HEK293T (cell line): ENCODE measurements around the gene RPH3AL.
"Not testable (repeated sequence)": the region's sequence is repeated elsewhere in the genome, so short reads cannot be mapped to it uniquely, and the experiment has no call there.

Experiments used
- CTCF ChIA-PET: fragments of 350-600 bp; formaldehyde crosslinking; extraction: SDS; loops from one replicate; lab custom pipeline; 2021; ENCODE audit warnings: antibody characterized with exemption, inconsistent platforms; lab: Yijun Ruan, JAX
- POLR2A ChIA-PET: fragments of 350-600 bp; formaldehyde crosslinking; extraction: SDS; loops from one replicate; lab custom pipeline; 2020; ENCODE audit warnings: antibody characterized with exemption, inconsistent platforms; lab: Yijun Ruan, JAX
- DNase-seq: peaks from one replicate; pipeline ENCODE4 v3.0.0; 2012; ENCODE audit warnings: mixed read lengths; ENCODE audit errors: extremely low spot score
- ARNT ChIP-seq: fragments of 450-650 bp; IDR thresholded peaks from 2 replicates; pipeline ENCODE4 v1.6.1; 2017; ENCODE audit warnings: mild to moderate bottlenecking
- BHLHE40 ChIP-seq: fragments of 450-650 bp; IDR thresholded peaks from 2 replicates; pipeline ENCODE4 v1.6.1; 2016; ENCODE audit warnings: mild to moderate bottlenecking, moderate library complexity, borderline replicate concordance
- CTBP1 ChIP-seq: fragments of 450-650 bp; IDR thresholded peaks from 2 replicates; pipeline ENCODE4 v1.6.1; 2016; ENCODE audit warnings: borderline replicate concordance
- ELF4 ChIP-seq: fragments of 450-650 bp; IDR thresholded peaks from 2 replicates; pipeline ENCODE4 v1.6.1; 2017; ENCODE audit warnings: antibody characterized with exemption
- FOXA1 ChIP-seq: fragments of 450-650 bp; IDR thresholded peaks from 2 replicates; pipeline ENCODE4 v1.6.1; 2016; ENCODE audit warnings: mild to moderate bottlenecking
- FOXK2 ChIP-seq: fragments of 450-650 bp; IDR thresholded peaks from 2 replicates; pipeline ENCODE4 v1.6.1; 2016; ENCODE audit warnings: mild to moderate bottlenecking
- FOXM1 ChIP-seq: fragments of 450-650 bp; IDR thresholded peaks from 2 replicates; pipeline ENCODE4 v1.6.1; 2017; ENCODE audit warnings: mild to moderate bottlenecking, borderline replicate concordance
- HDGF ChIP-seq: fragments of 450-650 bp; IDR thresholded peaks from 2 replicates; pipeline ENCODE4 v1.6.1; 2017; ENCODE audit warnings: antibody characterized with exemption, borderline replicate concordance
- L3MBTL2 ChIP-seq: fragments of 450-650 bp; conservative IDR thresholded peaks from 2 replicates; pipeline ENCODE4 v1.6.1; 2016; ENCODE audit warnings: mild to moderate bottlenecking
- LEF1 ChIP-seq: fragments of 450-650 bp; IDR thresholded peaks from 2 replicates; pipeline ENCODE4 v1.6.1; 2017; ENCODE audit warnings: mild to moderate bottlenecking, borderline replicate concordance
- NFRKB ChIP-seq: fragments of 450-650 bp; IDR thresholded peaks from 2 replicates; pipeline ENCODE4 v1.6.1; 2016; ENCODE audit warnings: mild to moderate bottlenecking, moderate library complexity
- SP1 ChIP-seq: fragments of 450-650 bp; IDR thresholded peaks from 2 replicates; pipeline ENCODE4 v1.6.1; 2017
- SUZ12 ChIP-seq: fragments of 450-650 bp; IDR thresholded peaks from 2 replicates; pipeline ENCODE4 v1.6.1; 2016; ENCODE audit warnings: mild to moderate bottlenecking
- TARDBP ChIP-seq: fragments of 450-650 bp; IDR thresholded peaks from 2 replicates; pipeline ENCODE4 v1.6.1; 2016
- ZNF384 ChIP-seq: fragments of 450-650 bp; IDR thresholded peaks from 2 replicates; pipeline ENCODE4 v1.6.1; 2016
- TF ChIP-seq, protein P1 (sequence below): fragments of 450-650 bp; IDR thresholded peaks from 2 replicates; pipeline ENCODE4 v1.6.1; 2016

Gene RPH3AL

DNA sequence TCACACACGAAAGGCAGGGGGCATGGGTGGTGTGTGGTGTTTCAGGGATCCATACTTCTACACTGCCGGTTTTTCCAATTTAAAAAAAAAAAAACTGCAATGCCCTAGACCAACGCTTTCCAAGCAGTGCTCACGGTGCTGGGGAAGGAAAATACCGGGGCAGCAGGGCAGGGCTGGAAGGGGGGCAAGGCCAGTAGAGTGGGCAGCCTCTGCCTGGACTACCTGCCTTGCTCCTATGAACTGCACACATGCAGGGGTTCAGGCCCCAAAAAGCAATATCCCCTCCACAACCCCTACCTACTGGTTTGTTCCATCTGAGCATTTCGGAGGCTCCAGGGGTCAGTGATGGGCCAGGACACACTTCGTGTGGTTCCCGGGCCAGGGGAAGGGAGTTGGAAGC lies 29.4 kb downstream of the RPH3AL start:
- DNase-seq: no peak
- no peak for TF ChIP-seq NFRKB
- TF ChIP-seq FOXA1: no peak
- TF ChIP-seq, protein P1, sequence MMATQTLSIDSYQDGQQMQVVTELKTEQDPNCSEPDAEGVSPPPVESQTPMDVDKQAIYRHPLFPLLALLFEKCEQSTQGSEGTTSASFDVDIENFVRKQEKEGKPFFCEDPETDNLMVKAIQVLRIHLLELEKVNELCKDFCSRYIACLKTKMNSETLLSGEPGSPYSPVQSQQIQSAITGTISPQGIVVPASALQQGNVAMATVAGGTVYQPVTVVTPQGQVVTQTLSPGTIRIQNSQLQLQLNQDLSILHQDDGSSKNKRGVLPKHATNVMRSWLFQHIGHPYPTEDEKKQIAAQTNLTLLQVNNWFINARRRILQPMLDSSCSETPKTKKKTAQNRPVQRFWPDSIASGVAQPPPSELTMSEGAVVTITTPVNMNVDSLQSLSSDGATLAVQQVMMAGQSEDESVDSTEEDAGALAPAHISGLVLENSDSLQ: no peak
- no peak for TF ChIP-seq SP1
- no peak for TF ChIP-seq ARNT
- no peak for TF ChIP-seq L3MBTL2
- no peak for TF ChIP-seq FOXK2
- no peak for TF ChIP-seq SUZ12
- TF ChIP-seq FOXM1: no peak
- TF ChIP-seq LEF1: no peak
- TF ChIP-seq ZNF384: no peak
- no peak for TF ChIP-seq TARDBP
- no peak for TF ChIP-seq HDGF
- no peak for TF ChIP-seq ELF4
- TF ChIP-seq BHLHE40: no peak
- no peak for TF ChIP-seq CTBP1
- ChIA-PET CTCF (no interaction called here), POLR2A (no interaction called here)

DNA sequence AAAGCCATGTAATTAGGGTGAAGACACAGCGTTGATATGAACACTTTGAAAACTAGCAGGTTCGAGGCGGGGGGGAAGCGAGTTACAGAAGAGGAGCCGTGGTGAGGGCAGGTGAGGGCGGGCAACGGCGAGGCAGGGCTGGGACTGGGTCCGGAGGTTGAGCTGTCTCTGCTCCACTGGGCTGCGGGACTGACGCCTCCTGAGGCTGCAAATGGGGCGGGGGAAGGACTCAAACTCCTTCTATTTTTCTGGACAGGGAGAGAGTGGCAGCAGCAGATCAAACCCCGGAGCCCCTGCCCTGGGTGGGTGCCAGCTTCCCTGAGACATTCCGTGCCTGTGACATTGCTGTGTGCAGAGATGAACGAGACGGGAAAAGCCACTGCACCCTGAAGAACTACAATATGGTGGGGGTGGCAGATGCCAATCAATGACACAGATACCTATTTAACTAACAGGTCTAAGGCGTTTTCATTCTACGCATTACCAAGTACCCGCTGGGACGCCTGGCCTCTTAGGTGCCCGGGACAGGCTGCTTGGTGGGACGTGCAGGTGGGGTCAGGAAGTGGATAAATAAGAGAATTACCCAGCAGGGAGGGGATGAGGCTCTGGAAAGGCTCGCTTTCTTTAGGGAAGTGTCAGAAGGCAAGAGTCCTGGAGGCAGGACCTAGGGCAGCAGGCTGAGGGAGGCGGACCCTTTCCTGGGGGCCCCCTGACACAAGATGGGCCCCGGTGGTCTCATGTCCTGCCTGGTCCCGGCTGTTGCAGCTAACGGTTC lies 30.4 kb downstream of the RPH3AL start:
- POLR2A ChIA-PET: no interaction called here
- no peak for TF ChIP-seq ARNT
- TF ChIP-seq FOXM1: no peak
- TF ChIP-seq ZNF384: no peak
- TF ChIP-seq CTBP1: no peak
- TF ChIP-seq NFRKB: no peak
- no peak for TF ChIP-seq L3MBTL2
- TF ChIP-seq SUZ12: no peak
- no peak for TF ChIP-seq TARDBP
- CTCF ChIA-PET: no interaction called here
- no peak for DNase-seq

DNA sequence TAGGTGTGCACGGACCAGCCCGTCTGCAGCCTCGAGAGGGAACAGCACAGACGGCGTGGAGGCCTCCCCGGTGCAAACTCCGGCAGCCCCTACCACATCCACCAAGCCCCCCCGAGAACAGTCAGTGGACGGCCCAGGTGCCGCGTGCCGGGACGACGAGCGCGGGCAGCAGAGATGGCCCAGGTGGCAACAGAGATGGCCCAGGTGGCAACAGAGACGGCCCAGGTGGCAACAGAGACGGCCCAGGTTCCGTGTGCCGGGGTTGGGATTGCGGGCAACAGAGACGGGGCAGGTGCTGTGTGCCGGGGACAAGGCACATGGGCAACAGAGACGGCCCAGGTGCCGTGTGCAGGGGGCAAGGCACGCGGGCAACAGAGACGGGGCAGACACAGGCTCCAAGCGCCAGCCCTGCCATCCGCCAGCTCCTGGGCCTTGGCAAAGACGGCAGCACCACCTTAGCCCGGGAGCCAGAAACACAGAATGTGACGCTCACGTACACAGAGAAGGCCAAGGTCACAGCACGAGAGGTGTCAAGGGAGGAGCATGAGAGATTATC lies 31.1 kb downstream of the RPH3AL start:
- TF ChIP-seq HDGF (no peak), FOXA1 (no peak), FOXK2 (no peak), ZNF384 (no peak), LEF1 (no peak), ARNT (no peak), CTBP1 (no peak), BHLHE40 (no peak), ELF4 (no peak), FOXM1 (no peak)
- TF ChIP-seq, protein P1: no peak
- no peak for DNase-seq
- CTCF ChIA-PET: no interaction called here
- POLR2A ChIA-PET: no interaction called here

DNA sequence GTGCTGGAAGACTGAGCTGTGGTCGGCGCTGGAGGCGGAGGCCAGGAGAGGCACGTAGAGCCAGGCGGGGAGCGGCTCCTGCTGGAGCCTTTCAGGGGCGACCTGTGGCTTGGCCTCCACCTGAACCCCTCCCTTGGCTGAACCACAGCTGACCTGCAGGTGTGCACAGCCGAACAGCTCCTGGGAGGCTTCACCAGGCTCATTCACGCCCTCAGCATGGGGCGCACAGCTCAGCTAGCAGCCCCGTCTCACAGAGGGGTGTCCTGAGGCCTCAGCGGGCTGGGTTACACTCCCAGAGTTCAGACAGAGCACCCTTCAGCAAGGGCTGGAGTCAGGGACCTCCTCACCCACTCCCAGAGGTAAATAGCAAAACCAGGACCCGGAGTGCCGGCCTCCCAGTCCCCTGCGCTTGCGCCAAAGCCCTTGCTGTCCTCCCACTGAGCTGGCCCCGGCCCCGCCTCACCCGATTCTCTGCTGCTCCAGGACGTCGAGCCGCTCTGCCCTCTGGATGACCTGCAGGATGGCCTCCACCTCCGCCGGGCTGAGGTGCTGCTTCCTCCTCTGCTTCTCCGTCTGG lies 31.7 kb downstream of the RPH3AL start:
- DNase-seq: no peak
- ChIA-PET POLR2A (no interaction called here), CTCF (no interaction called here)
- TF ChIP-seq HDGF (no peak), CTBP1 (no peak)

DNA sequence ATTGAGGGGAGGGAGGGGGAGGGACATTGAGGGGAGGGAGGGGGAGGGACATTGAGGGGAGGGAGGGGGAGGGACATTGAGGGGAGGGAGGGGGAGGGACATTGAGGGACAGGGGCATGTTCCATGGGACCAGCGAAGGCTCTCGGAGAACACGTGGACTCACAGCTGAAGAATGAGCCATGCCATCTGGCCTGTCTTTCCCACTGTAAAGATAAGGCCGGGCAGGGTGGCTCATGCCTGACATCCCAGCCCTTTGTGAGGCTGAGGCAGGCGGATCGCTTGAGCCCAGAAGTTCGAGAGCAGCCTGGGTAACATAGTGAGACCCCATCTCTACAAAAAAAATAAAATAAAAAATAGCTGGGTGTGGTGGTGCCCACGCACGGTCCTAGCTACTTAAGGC lies 32.5 kb downstream of the RPH3AL start:
- TF ChIP-seq CTBP1 (no peak), FOXK2 (no peak), SP1 (no peak), FOXA1 (no peak), LEF1 (no peak), BHLHE40 (no peak), SUZ12 (no peak), HDGF (no peak), ELF4 (no peak), L3MBTL2 (no peak)
- TF ChIP-seq, protein P1: no peak
- ChIA-PET POLR2A (no interaction called here), CTCF (no interaction called here)
- no peak for DNase-seq

DNA sequence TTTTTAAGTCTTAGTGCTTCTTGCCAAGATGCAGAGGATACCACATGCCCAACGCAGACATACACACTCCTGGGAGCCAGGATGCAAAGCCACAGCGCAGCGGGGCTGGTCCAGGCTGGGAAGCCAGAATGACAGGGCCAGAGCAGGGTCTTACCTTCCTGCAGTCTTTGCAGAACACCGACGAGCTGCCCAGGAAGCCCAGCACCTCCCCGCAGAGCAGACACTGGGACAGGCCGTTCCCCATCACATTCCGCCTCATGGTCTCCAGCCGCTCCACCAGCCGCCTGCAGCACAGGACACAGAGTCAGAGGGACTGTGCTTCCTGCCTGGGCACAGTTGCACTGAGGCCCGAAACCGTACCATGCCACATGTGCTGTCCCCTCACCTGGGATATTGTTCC lies 33.3 kb downstream of the RPH3AL start:
- CTCF ChIA-PET: no interaction called here
- TF ChIP-seq LEF1 (no peak), CTBP1 (no peak), L3MBTL2 (no peak), BHLHE40 (no peak), ZNF384 (no peak), SUZ12 (no peak), FOXK2 (no peak), FOXA1 (no peak), NFRKB (no peak), HDGF (no peak), ELF4 (no peak), FOXM1 (no peak), TARDBP (no peak), ARNT (no peak)
- TF ChIP-seq, protein P1: no peak
- POLR2A ChIA-PET: no interaction called here
- DNase-seq: no peak

DNA sequence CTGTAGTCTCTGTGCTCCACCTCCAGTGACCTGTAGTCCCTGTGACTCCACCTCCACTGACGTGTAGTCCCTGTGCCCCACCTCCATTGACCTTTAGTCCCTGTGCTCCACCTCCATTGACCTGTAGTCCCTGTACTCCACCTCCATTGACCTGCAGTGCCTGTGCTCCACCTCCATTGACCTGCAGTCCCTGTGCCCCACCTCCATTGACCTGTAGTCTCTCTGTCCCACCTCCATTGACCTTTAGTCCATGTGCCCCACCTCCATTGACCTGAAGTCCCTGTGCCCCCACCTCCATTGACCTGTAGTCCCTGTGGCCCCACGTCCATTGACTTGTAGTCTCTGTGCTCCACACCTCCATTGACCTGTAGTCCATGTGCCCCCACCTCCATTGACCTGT lies 35.5 kb downstream of the RPH3AL start:
- DNase-seq, POLR2A ChIA-PET, CTCF ChIA-PET: not testable (repeated sequence)

DNA sequence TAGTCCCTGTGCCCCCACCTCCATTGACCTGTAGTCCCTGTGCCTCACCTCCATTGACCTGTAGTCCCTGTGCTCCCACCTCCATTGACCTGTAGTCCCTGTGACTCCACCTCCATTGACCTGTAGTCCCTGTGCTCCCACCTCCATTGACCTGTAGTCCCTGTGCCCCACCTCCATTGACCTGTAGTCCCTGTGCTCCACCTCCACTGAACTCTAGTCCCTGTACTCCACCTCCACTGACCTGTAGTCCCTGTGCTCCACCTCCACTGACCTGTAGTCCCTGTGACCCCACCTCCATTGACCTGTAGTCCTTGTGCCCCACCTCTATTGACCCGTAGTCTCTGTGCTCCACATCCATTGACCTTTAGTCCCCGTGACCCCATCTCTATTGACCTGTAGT lies 37.2 kb downstream of the RPH3AL start:
- CTCF ChIA-PET, DNase-seq: not testable (repeated sequence)

DNA sequence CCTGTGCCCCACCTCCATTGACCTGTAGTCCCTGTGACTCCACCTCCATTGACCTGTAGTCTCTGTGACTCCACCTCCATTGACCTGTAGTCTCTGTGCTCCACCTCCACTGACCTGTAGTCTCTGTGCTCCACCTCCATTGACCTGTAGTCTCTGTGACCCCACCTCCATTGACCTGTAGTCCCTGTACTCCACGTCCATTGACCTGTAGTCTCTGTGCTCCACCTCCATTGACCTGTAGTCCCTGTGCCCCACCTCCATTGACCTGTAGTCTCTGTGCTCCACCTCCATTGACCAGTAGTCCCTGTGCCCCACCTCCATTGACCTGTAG lies 38.0 kb downstream of the RPH3AL start:
- POLR2A ChIA-PET, CTCF ChIA-PET, DNase-seq: not testable (repeated sequence)

More for the DNA sequence above, 37.2 kb downstream of the RPH3AL start:
- POLR2A ChIA-PET: not testable (repeated sequence)
